Astrocyte (in vitro differentiated cells and primary cell): ENCODE data around the gene PGAM5.

ENCODE experiments used
- CTCF ChIP-seq: IDR thresholded peaks from 2 replicates; pipeline ENCODE4 v1.5.1; 2011; ENCODE audit warnings: low read depth, mild to moderate bottlenecking, inconsistent platforms, low read length, moderate library complexity; ENCODE audit not compliant: insufficient read depth
- EZH2 ChIP-seq: IDR thresholded peaks from 2 replicates; pipeline ENCODE4 v1.6.1; 2012; ENCODE audit warnings: mild to moderate bottlenecking, low read length, inconsistent platforms; ENCODE audit not compliant: insufficient read depth

GRCh38 chr12:132748319-132748718, 37.7 kb downstream of the PGAM5 start:
- TF ChIP-seq CTCF (no peak), EZH2 (no peak)
